Upper lobe of left lung (tissue), 6 donors: ENCODE measurements around the gene CPNE4. TPM values are rescaled to one million over a fixed set of nuclear protein-coding genes. Genes with fewer than 3 reads are reported as not detected.

Source experiments
- ATAC-seq, 2 donors: fragments of 200-7000 bp; cut with Tn5 transposase; one replicate each; pipeline ENCODE4 v1.9.1; 2022; ENCODE audit warnings: mild to moderate bottlenecking in 2 of 2, moderate library complexity in 2 of 2; ENCODE audit not compliant: low FRiP score in 2 of 2
- DNase-seq, 2 donors: peaks; one replicate each; pipeline ENCODE4 v3.0.0-alpha.2; 2019 to 2020
- H3K27ac ChIP-seq, 4 donors: fragments of 200-600 bp; sonication (generic); one replicate each; pipeline ENCODE4 v1.5.1; 2016 to 2019
- H3K27me3 ChIP-seq, 4 donors: fragments of 200-600 bp; sonication (generic); one replicate each; pipeline ENCODE4 v1.5.1; 2017 to 2019
- H3K36me3 ChIP-seq, 4 donors: fragments of 200-600 bp; sonication (generic); one replicate each; pipeline ENCODE4 v1.5.1; 2016 to 2019
- H3K4me1 ChIP-seq, 4 donors: fragments of 200-600 bp; sonication (generic); one replicate each; pipeline ENCODE4 v1.5.1; 2018 to 2019
- H3K4me3 ChIP-seq, 4 donors: fragments of 200-600 bp; sonication (generic); one replicate each; pipeline ENCODE4 v1.5.1; 2017 to 2019; ENCODE audit warnings: mild to moderate bottlenecking in 2 of 4, moderate library complexity in 1 of 4
- H3K9me3 ChIP-seq, 4 donors: fragments of 200-600 bp; sonication (generic); one replicate each; pipeline ENCODE4 v1.5.1; 2018 to 2019
- CTCF ChIP-seq, 6 experiments: fragments of 450-650 bp in 4 of 6; fragments of 200-600 bp in 2 of 6; sonication (generic) in 2 of 6; IDR thresholded peaks; one replicate each; pipeline ENCODE4 v1.5.1; 2016 to 2019; ENCODE audit warnings: antibody characterized with exemption in 6 of 6
- EP300 ChIP-seq, 4 donors: sonication (generic); formaldehyde crosslinking; IDR thresholded peaks; one replicate each; pipeline ENCODE4 v1.5.1; 2017; ENCODE audit warnings: antibody characterized with exemption in 4 of 4, control low read depth in 2 of 4
- POLR2A ChIP-seq, 4 donors: fragments of 450-650 bp; IDR thresholded peaks; one replicate each; pipeline ENCODE4 v1.5.1; 2016 to 2017; ENCODE audit warnings: antibody characterized with exemption in 4 of 4, mild to moderate bottlenecking in 2 of 4
- POLR2AphosphoS5 ChIP-seq, 2 donors: sonication (generic); formaldehyde crosslinking; IDR thresholded peaks; one replicate each; pipeline ENCODE4 v1.5.1; 2017; ENCODE audit warnings: antibody characterized with exemption in 2 of 2
- WGBS, 2 donors: methylation state at CpG; one replicate each; pipeline ENCODE4 v1.1.5; 2017 to 2018; 5-methylcytosine and 5-hydroxymethylcytosine counted together
- total RNA-seq, 6 donors: library from RNA; depleted of rRNA in 4 of 6; stranded (reverse); fragments of >200 nt in 4 of 6; gene quantifications; one replicate each; pipeline versions ENCODE4 v1.1.0 to v1.2.1, GENCODE V29; 2016 to 2021
- donor health status: DM: no; HTN: no; CAD: no; lungs with moderate emphysema.
- donor health status: DM: no; HTN: yes; CAD: no; lungs with severe emphysema.

Gene CPNE4
- total RNA-seq, 6 donors from 2014 or later, result 0.34 to 2.1 (median 0.47) TPM; not detected in 3

- H3K4me3 ChIP-seq, result no peak overlapping the region
- no peak overlapping the region for H3K27ac ChIP-seq
- peaks cover 0 to 6% (median 0%) of the 10 kb centered on the region in 4 donors for H3K4me1 ChIP-seq
- DNase-seq (no peak), ATAC-seq (no peak)
- no peaks in the 10 kb centered on the region for H3K27me3 ChIP-seq
- H3K36me3 ChIP-seq, result no peaks in the 10 kb centered on the region
- TF ChIP-seq POLR2A (IDR thresholded peaks at IDR 0.05) (no peak), POLR2AphosphoS5 (IDR thresholded peaks at IDR 0.05) (no peak), EP300 (IDR thresholded peaks at IDR 0.05) (no peak), CTCF (IDR thresholded peaks at IDR 0.05) (no peak)
- no peaks in the 10 kb centered on the region for H3K9me3 ChIP-seq
- WGBS, 2 donors, result 42 to 73% methylated on average over 1 of the region's 1 CpG
Measured at GRCh38 chr3:131840156-131840797, 194.5 kb downstream of the CPNE4 start.

- 89 to 100% methylated on average over 1 of the region's 1 CpG for WGBS, 2 donors
- TF ChIP-seq POLR2A (IDR thresholded peaks at IDR 0.05), result no peak
- no peak for TF ChIP-seq EP300 (IDR thresholded peaks at IDR 0.05)
- no peak for TF ChIP-seq CTCF (IDR thresholded peaks at IDR 0.05)
- TF ChIP-seq POLR2AphosphoS5 (IDR thresholded peaks at IDR 0.05), result no peak
- Histone ChIP-seq H3K9me3 (no peaks in the 10 kb centered on the region), H3K4me3 (no peak overlapping the region), H3K27me3 (no peaks in the 10 kb centered on the region), H3K36me3 (no peaks in the 10 kb centered on the region), H3K27ac (no peak overlapping the region), H3K4me1 (peaks cover 0 to 6% (median 0%) of the 10 kb centered on the region in 4 donors)
- ATAC-seq, result no peak
- DNase-seq, result no peak
Measured at GRCh38 chr3:131835906-131836305, 198.9 kb downstream of the CPNE4 start.

- Histone ChIP-seq H3K4me1 (no peaks in the 10 kb centered on the region), H3K27me3 (no peaks in the 10 kb centered on the region), H3K4me3 (no peak overlapping the region), H3K36me3 (no peaks in the 10 kb centered on the region), H3K9me3 (no peaks in the 10 kb centered on the region), H3K27ac (no peak overlapping the region)
- ATAC-seq, result no peak
- 87 to 94% methylated on average over 4 of the region's 4 CpGs for WGBS, 2 donors
- no peak for TF ChIP-seq POLR2A (IDR thresholded peaks at IDR 0.05)
- DNase-seq, result no peak
Measured at GRCh38 chr3:131831608-131832007, 203.2 kb downstream of the CPNE4 start.

GRCh38 chr3:131821191-131821762 lies 213.5 kb downstream of the CPNE4 start:
- H3K4me1 ChIP-seq, result peaks cover 0 to 4% (median 0%) of the 10 kb centered on the region in 4 donors
- no peaks in the 10 kb centered on the region for H3K36me3 ChIP-seq
- H3K27ac ChIP-seq, result no peak overlapping the region
- H3K27me3 ChIP-seq, result no peaks in the 10 kb centered on the region
- 40 to 43% methylated on average over 3 of the region's 3 CpGs for WGBS, 2 donors
- no peaks in the 10 kb centered on the region for H3K9me3 ChIP-seq
- no peak for ATAC-seq
- no peak overlapping the region for H3K4me3 ChIP-seq
- TF ChIP-seq CTCF (IDR thresholded peaks at IDR 0.05) (no peak), POLR2A (IDR thresholded peaks at IDR 0.05) (no peak), POLR2AphosphoS5 (IDR thresholded peaks at IDR 0.05) (no peak), EP300 (IDR thresholded peaks at IDR 0.05) (no peak)
- no peak for DNase-seq

- no peak for DNase-seq
- Histone ChIP-seq H3K27ac (no peak overlapping the region), H3K36me3 (no peaks in the 10 kb centered on the region), H3K9me3 (no peaks in the 10 kb centered on the region), H3K4me1 (peaks cover 0 to 4% (median 0%) of the 10 kb centered on the region in 4 donors), H3K4me3 (no peak overlapping the region), H3K27me3 (no peaks in the 10 kb centered on the region)
- WGBS, 2 donors, result 61 to 70% methylated on average over 5 of the region's 5 CpGs
- TF ChIP-seq POLR2AphosphoS5 (IDR thresholded peaks at IDR 0.05) (no peak), EP300 (IDR thresholded peaks at IDR 0.05) (no peak), POLR2A (IDR thresholded peaks at IDR 0.05) (no peak), CTCF (IDR thresholded peaks at IDR 0.05) (no peak)
- ATAC-seq, result no peak
Measured at GRCh38 chr3:131819381-131820055, 215.3 kb downstream of the CPNE4 start.
